Left colon (tissue), 2 donors: ENCODE data around the gene UBE2L3. TPM values are rescaled to one million over a fixed set of nuclear protein-coding genes. Genes with fewer than 3 reads are reported as not detected.

ENCODE experiments used
- ATAC-seq: fragments of 200-7000 bp; cut with Tn5 transposase; one replicate; pipeline ENCODE4 v1.9.1; 2020; ENCODE audit warnings: mild to moderate bottlenecking, moderate library complexity
- DNase-seq, 2 donors: peaks; one replicate each; pipeline ENCODE4 v3.0.0-alpha.2; 2020
- intact Hi-C, 2 donors: fragments of 100-400 bp; cut with DNase I in 1 of 2; cut with micrococcal nuclease in 1 of 2; formaldehyde crosslinking; loops; one replicate each; pipeline versions ENCODE4 v1.11.2 to v1.14.0; 2022; cut with DNase I, micrococcal nuclease
- total RNA-seq, 2 donors: library from RNA; stranded (reverse); fragmentation: NEBNext Ultra II Directional; extraction: Animal tissue kit (Norgen Biotek cat#: 25700); gene quantifications; one replicate each; pipeline ENCODE4 v1.2.1, GENCODE V29; 2021
- donor health status: DM: no; HTN: no; CAD: no.
- donor health status: DM: yes; HTN: yes; CAD: no.

UBE2L3 gene
- total RNA-seq, 2 donors from 2014 or later = 51.5 to 59.6 TPM

DNA sequence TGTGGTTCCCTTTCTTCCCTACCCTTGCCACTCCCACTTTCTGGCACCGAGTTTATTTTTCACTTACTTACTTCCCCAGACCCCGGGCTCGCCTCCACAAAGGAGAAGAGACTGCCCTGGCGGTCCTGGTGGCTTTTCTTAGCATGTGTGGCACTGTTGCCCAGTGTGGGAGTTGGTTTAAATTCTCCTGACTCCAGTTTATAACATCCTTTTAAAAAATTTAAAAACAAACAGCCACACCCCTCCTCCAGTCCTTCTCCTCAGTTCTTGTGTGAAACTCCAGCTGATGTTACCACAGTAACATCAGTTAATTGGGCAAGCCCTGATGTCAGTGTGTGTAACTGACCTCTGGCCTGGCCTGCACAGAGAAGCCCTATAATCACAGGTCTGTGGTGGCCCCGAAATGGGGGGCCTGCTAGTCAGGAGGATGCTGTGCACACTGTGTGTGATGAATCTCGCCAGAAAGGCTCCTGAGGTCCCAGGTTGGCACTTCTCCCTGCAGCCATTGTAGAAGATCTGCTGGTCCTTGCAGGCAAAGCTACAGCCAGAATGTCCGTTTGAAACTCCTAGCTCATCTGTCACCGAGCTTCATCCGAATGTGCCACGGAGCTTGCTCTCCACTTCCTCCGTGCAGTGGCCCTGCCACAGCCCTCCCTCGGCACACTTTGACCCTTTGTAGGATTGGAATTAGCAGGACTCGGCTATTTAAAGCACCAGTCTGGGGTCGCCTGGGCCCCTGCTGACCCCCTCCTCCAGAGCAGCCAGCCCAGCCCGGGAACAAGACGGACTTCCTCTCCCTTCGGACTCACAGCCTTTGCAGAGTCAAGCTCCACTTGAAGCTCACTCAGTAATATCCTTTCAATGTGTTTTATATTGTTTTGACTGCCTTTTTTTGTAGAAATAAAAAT, 54.8 kb downstream of the UBE2L3 start:
- no peak for DNase-seq
- peak; percentile 15 for ATAC-seq
- intact Hi-C loops = loop anchor here in 1 of 2 donors (10.0 kb wide), 1 partner anchor 47 kb away; no protein-coding TSS in a partner anchor

DNA sequence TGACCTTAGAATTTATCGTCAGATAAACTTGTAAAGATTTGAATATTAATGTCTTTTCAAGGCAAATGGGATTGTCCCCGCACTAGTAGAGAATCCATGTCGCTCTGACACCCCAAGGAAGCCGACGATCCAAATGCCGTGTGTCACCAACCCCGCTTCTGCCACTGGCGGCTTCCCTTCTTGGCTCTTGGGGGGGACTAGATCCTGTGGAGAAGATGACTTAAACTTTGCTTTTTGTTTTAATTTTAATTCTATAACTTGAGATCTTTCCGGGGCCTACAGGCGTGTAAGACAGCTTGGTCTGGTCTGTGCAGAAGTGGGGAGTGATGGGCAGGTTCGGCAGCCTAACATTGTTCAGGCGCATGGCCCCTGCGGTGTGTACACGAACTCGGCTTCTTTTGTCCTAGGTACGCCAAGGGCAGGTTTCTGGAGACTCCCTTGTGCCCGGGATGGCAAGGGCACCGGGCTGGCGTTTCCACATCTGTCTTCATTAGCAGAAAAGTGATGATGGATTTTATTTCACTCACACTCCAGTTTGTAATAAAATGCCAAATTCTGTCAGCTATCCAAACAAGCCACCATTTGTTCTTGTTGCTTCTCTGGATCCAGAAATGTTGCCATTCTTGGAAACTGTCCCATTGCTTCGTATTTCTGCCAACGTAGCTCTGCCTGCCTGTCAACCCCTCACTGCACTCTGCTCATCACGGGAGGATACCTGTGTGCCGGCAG, 55.6 kb downstream of the UBE2L3 start:
- intact Hi-C loops = loop anchor here in 1 of 2 donors (10.0 kb wide), 1 partner anchor 48 kb away; no protein-coding TSS in a partner anchor

DNA sequence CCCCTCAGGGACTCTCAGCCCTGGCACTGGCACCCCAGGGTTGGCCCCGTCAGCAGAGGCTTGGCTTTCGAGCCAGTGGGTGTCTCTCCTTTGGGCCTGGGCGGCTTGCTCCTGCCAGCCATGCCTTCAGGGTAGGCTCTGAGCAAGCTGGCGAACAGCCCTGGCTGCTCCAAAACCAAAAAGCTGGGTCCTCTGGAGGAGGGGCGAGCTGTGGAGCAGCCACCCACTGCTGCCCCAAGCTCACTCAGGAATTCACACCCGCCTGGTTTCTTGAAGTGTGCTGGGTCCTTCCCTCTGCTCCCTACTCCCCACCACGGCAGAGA, 56.1 kb downstream of the UBE2L3 start:
- DNase-seq (no peak), ATAC-seq (no peak)
- intact Hi-C loops = loop anchor here in 1 of 2 donors (10.0 kb wide), 1 partner anchor 49 kb away; no protein-coding TSS in a partner anchor

More for the DNA sequence above, 55.6 kb downstream of the UBE2L3 start:
- DNase-seq = no peak
- no peak for ATAC-seq

DNA sequence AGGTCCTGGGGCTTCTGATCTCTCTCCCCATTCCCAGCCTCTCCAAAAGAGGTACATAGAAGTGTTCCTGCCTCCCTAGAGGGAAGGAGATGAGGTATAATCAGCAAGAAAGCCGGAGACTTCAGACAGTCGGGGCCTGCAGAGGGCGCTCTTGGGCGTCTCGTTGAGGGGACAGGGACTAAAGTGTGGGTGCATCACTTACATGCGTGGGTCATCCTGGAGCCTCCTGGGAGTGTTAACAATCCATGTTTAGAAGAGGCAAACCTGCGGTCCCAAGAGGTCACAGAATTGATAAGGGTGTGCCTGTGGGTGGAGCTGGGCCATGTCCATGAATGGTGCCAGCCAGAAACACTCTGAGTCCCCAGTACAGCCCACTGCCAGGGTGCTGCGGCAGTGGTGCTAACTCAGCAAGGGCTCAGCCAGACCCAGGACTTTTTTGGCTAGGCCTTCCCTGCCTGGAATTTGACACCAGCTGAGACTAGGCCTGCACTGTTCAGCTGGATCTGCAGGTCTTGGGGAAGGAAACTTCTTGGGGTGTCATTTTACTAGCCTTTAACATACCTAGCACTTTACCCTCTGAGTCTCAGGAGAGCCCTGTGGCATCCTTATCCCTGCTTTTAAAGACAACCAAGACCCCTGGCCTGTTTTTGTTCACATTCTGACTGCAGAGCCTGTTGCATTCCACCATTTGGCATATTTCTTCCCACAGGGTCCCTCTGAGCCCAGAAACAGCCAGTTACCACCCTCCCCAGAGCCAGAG, 56.8 kb downstream of the UBE2L3 start:
- peak in 1 of 2 donors; percentile 43 for DNase-seq
- intact Hi-C loops = loop anchor here in 1 of 2 donors (10.0 kb wide), 1 partner anchor 49 kb away; no protein-coding TSS in a partner anchor

DNA sequence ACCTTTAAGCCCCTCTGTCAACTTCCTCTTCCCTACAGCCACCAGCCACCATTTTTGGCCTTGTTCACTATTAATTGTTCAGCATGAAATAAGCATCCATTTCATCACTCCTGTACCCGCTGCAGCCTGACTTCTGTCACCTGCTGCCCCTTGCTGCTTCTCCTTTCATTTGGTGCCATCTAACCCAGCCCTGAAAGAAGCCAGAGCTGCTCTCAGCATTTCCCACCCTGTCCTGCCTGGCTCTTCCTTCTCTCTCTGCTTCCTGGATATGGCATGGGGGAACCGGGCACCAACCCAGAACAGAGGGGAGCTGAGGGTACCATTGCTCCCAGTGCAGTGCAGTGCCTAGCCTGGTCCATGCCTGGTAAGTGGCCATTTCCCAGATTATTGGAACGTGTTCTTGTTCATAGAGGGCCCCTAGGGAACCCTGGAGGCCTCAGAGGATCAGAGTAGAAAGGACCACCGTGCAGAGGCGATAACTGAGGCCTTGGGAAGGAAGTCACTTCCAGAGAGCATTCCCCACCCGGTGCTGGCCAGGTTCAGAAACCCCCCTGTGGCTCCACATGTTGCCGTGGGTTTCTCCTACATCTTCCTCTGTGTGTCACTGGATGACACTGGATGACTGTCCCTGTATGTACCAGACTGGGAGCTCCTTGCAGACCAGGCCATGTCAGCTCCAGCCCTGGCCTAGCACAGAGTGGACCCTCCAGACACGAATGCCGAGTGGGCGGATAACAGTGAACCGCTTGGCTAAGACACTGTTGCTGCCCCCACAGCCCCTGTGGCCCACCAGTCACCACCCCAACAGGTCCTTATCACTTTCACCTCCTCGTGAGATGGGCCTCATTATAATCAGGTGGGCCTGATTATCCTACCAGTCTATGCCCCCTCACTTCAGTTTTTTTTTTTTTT, 57.6 kb downstream of the UBE2L3 start:
- intact Hi-C loops = loop anchor here in 1 of 2 donors (10.0 kb wide), 1 partner anchor 50 kb away; no protein-coding TSS in a partner anchor
- ATAC-seq = no peak
- no peak for DNase-seq

More for the DNA sequence above, 56.8 kb downstream of the UBE2L3 start:
- ATAC-seq = peak; percentile 6

DNA sequence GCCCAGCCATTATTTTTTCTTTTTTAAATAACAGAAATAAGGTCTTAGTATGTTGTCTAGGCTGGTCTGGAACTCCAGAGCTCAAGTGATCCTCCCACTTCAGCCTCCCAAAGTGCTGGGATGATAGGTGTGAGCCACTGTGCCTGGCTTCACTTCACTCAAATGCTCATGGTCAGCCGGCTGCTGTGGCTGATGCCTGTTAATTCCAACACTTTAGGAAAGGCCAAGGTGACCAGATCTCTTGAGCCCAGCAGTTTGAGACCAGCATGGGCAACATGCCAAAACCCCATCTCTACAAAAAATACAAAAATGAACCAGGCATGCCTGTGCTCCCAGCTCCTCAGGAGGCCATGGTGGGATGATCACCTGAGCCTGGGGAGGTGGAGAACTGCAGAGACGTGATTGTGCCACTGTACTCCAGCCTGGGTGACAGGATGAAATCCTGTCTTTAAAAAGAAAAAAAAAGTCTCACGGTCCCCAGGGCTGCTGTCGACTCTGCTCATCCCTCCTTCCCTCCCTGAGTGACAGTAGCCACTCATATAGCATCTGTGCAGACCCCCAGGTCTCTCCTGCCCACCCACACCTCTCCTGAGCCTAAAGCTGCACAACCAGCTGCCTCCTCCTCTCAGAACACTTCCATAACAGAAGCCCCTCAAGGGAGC, 58.7 kb downstream of the UBE2L3 start:
- ATAC-seq = no peak
- no peak for DNase-seq
- intact Hi-C loops = loop anchor here in 1 of 2 donors (10.0 kb wide), 1 partner anchor 51 kb away; no protein-coding TSS in a partner anchor

DNA sequence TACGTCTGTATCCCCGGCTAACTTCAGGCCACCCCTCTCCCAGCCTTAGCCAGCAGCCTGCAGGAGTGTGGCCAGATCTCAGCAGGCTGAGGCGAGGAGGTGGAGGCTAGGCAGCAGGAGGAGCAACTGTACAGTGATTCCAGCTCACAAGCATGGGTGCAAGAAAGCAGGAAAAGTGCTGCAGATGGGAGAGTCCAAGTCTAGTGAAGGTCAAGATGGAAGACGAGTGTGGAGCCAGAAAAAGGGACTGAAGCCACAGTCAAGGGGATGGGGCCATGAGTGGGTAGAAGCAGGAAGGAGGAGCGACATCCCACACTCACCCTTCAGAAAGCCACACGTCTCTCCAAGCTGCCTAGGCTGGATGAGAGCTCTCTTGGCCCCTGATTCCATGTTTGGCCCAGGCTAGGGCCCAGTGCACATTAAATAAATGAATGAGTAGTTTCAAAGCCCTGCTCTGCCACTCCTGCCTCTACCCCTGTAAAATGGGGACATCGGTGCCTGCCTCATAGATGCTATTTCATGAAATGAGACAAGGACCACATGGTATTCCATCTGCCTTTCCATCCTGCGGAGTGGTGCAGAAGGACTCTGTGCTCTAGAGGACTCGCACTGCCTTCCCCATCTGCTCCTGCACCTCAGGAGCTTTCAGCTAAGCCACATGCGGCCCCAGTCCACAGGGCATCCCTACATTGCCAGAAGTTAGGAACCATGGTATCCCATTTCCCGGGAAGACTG, 59.4 kb downstream of the UBE2L3 start:
- DNase-seq = no peak
- no peak for ATAC-seq
- intact Hi-C loops = loop anchor here in 1 of 2 donors (10.0 kb wide), 1 partner anchor 52 kb away; no protein-coding TSS in a partner anchor

DNA sequence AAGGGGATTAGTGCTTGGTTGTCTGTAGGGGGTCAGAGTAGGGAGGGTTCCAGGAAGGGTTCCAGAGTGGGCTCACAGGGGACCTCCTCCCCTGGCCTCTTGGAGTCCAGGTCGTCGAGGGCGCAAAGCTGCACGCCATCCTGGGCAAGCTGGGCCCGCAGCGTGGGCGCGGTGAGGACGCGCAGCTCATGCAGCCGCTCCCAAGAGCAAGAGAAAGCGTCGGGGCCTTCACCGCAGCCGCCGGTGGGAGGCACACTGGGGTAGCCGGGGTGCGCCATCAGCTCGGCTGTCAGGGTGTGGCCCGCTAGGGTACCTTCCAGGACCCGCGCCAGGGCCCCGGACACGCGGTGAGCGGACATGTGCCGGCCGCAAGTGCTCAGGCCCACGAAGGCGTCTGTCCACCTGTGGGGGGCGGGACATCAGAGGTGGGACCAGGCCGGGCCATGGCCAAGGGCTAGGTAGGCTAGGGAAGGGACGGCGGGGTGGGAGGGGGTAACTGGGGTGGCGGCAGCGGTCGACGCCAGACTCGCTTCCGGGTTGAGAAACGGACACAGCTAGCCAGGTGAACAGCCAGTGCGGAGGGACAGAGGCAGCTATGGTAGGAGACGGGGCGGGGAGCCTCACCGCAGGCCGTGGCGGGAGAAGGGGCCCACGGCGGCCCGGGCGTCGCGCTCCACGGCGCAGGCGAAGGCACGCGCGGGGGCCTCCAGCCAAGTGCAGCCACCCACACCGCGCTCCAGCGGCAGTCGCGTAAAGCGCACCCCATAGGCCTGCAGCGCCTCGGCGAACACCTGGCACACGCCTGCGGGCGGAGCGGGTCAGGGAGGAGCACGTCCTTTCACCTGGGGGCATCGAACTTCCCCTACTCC, 61.1 kb downstream of the UBE2L3 start:
- ATAC-seq (no peak), DNase-seq (peak; percentile 36 to 39)
- intact Hi-C loops = loop anchor here in 1 of 2 donors (10.0 kb wide), 1 partner anchor 54 kb away; no protein-coding TSS in a partner anchor

DNA sequence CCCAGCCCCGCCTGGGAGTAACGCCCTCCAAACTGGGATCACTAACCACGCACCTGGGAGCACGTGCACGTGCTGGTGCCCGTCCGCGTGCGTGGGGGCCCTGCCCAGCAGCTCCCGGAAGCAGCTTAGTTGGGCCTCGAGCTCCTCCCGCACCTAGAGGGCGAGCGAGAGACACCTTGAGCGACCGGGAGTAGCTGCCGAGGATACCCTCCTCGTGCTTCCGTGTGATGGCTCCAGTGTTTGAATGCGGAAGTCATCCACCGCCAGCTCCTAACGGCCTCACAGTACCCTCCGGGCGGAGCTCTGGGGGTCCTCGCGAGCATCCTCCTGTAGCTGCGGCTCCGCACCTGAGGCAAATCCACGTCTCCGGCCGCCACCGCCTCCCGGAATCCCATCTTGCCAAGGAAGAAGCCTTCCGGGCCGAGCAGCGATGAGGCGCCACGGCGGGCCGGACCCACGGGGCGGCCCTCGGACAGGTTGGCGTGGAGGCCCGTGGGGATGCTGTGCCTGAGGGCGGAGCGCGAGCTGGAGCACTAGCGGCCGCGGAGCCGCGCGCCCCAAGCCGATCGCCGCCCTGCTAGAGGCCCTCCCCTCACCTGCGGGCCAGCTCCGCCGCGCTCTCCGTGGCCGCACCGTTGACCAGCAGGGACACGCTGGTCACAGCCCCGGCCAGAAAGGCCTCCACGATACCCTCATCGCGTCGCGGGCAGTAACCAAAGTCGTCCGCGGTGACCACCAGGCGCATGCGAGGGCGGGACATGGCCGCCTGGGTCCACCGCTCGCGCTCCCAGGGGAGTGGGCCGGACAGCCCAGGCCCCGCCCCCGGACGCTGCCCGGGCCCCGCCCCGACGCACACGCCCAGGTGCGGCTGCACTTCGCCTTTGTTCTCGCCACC, 62.0 kb downstream of the UBE2L3 start, which contains the start of gene YDJC:
TSS of gene YDJC (minus strand) at position 768 of the 895 bp plus-strand sequence. CDS start at position 760, 8 bp downstream.
- ATAC-seq (peak; percentile 92), DNase-seq (peak; percentile 92 to 97)
- intact Hi-C loops = loop anchor here in 1 of 2 donors (10.0 kb wide), 1 partner anchor 55 kb away; no protein-coding TSS in a partner anchor

DNA sequence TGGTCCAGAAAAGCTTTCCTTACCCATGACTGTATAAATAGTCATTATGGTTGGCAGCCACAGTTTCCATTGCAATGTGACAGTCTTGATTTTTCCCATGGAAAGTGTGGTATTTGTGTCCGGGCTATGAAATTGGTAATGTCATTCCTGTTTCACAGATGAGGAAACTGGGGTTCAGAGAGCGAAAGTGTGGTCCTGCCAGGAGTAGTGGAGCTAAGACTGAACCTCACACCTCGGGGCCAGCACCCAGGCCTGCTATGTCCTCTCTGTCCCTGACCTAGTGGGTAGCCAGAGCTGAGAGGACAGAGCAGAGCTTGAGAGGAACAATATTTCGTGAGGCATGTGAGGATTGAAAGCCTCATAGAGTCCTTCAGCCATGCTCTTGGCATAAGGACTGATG, 63.5 kb downstream of the UBE2L3 start:
- DNase-seq = no peak
- no peak for ATAC-seq
- intact Hi-C loops = no loop called here

DNA sequence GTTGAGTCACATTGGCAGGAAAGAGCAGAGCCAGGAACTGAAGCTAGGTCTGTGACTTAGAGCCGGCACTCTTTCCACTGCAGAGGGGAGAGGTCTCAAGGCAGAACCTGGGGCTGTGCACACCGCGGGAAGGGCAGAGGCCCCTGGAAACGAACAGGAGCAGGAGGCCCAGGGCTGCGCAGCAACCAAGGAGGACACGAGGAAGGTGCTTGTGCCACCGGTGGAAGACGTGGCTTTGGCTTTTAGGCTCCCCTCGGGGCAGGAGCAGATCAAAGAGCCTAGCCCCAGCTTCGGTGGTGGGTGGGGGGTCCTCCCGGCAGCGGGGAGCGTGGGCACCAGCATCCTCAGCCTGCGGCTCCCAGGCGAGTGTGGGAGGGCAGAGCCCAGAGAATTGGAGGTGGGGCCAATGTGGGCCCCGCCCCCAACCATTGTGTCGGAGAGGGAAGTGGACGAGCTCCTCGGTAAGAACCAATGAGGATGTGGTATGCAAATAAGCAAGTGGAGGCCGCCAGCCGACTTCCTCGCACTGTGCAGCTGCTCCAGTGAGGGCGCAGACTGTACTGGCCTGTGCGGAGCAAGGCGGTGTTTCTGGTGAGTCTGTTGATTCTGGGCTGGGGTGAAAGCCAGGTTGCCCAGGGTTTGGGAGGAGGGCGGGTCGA, 64.9 kb downstream of the UBE2L3 start, which contains the start of gene CCDC116:
TSS of gene CCDC116 (plus strand) at position 524 of the 659 bp plus-strand sequence. CDS start 422 bp downstream, outside the sequence.
- DNase-seq (peak in 1 of 2 donors; percentile 48), ATAC-seq (no peak)
- intact Hi-C loops = no loop called here

DNA sequence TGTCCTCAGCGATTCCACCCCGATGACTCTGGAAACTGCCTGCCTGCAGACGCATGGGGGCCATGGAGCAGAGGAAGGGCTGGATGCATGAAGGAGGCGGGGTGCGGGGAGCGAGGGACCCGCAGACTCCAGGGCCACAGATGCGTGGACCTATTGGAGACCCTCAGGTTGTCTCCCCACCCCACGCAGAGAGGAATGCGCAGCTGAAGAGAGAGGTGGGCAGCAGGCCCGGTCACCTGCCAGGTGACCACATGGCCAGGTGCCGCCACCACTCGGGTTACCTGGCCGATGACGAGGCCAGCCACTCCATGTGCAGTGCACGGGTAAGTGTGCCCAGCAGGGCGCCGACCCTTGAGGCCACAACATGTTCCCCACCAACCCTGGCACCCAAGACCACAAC, 65.4 kb downstream of the UBE2L3 start:
- ATAC-seq (no peak), DNase-seq (no peak)
- intact Hi-C loops = no loop called here

DNA sequence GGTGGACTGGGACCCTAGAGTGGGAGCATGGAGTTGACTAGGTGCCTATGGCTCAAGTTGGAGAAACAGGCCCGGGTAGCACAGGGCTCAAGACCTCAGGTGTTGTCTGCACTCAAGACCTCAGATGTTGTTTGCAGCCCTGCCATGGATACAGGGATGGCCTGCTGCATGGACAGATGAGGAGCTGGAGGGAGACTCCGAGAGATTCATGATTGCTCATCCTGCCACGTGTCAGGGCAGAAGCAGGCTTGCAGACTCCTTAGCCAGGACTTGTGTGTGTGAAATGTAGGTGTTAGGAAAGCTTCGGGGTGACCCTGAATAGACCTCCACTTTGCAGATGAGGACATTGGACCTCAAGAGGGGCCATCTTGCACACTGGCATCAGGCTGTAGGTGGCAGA, 66.0 kb downstream of the UBE2L3 start:
- ATAC-seq (no peak), DNase-seq (no peak)
- intact Hi-C loops = no loop called here

DNA sequence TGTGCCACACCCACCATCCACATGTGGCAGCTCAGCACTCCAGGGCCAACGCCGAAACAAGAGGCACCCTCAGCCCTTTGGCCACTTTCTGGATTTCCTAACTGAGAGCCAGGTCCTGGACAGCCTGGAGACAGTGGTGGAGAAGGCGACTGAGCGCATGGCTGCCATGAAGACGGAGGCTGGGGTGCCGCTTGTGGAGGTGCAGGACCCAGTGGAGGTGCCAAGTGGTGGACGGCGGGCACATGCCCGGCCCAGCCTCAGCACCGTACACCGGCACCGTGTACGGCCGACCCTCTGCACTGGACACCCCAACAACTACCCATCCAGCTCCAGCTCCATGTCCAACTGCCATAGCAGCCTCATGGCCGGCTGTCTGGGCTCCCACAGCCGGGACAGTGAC, 66.6 kb downstream of the UBE2L3 start:
- no peak for DNase-seq
- ATAC-seq = no peak
- intact Hi-C loops = no loop called here
